HG03521 (cell line): ENCODE results near the gene NAA20.

Experiments used
- ATAC-seq: cut with Tn5 transposase; IDR thresholded peaks from one replicate; pipeline ENCODE4 v1.9.1; 2021; ENCODE audit warnings: mild to moderate bottlenecking, moderate library complexity; ENCODE audit not compliant: unreplicated experiment

NAA20 gene

GRCh38 chr20:20070871-20071726, 53.9 kb downstream of the NAA20 start:
- no peak for ATAC-seq

DNA sequence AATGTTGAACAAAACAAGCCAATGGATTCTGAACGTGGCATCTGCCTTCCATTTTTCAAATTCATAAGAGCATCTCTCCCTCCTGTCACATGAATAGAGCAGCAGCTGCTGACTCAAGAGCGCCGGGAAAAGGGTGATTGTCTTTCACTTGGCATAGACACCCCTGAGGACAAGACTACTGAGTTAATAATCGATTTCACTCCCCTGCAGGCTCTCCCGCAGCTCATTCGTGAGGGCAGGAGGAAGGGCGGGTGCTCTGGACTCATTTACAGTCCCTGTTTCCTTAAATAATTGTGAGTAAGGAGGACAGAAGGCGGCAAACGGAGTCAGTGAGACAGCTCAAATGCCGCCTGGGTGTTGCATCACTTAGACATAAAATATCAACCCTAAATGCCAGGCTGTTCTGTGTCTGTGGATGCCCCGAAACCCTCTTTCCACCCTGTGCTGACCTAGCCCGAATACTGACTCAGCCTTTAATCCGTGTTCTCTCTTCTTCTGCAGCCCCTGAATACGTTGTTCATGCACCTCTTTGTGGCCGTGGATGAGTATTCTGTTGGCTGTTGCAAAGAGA, 56.7 kb downstream of the NAA20 start:
- no peak for ATAC-seq

- no peak for ATAC-seq
Measured at GRCh38 chr20:20075032-20075431, 57.9 kb downstream of the NAA20 start.

- ATAC-seq, result no peak
Measured at GRCh38 chr20:20076297-20077065, 59.3 kb downstream of the NAA20 start.

- no peak for ATAC-seq
Measured at GRCh38 chr20:20078041-20078440, 60.9 kb downstream of the NAA20 start.

DNA sequence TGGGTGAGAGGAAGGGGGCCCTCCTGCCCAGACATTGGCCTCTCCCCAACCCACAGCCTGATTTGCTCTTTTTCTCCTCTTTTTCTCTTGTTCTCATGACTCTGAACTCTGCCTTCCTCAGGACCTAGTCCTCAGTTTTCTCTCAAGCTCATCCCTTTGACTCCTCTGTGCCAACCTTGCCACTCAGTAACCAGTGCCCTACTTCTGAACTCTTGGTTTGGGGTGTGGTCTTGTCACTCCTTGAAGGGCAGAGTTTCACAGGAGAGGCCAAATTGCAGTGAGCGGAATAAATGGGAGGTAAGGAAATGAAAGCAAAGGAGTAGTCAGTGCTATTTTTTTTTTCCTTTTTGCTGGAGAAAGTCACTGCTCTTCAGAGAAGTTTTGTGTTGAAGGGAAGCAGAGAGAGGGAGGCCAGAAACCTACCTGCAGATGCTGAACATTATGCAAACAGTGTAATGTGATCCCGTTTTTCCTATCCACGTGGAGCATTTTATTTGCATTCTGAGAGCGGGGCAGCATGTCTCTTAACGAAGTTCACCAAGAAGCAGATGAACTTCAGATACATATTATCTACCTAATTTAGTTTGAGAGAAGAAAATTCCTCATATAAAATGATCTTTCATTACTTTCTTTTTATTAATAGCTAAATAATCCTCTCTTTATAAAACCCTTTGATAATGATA, 62.1 kb downstream of the NAA20 start:
- no peak for ATAC-seq
